Astrocyte (in vitro differentiated cells and primary cell): Measurements from ENCODE around the gene FFAR4. TPM values are rescaled to one million over a fixed set of nuclear protein-coding genes. Genes with fewer than 3 reads are reported as not detected.

Experiments
- DNase-seq: peaks from one replicate; pipeline ENCODE4 v3.0.0-alpha.2; 2010; ENCODE audit warnings: low read depth
- FAIRE-seq: peaks from 2 replicates; lab custom pipeline; 2011; peaks lifted over from hg19 to GRCh38; lab: Jason Lieb, UNC
- H2AFZ ChIP-seq: 2 replicates; pipeline ENCODE4 v1.6.0; 2012; ENCODE audit warnings: low read depth, low read length, inconsistent platforms
- H3K27ac ChIP-seq: 2 replicates; pipeline ENCODE4 v1.5.1; 2011; ENCODE audit warnings: low read depth, low read length, inconsistent platforms
- H3K27me3 ChIP-seq: 2 replicates; pipeline ENCODE4 v1.6.0; 2011; ENCODE audit warnings: low read length, inconsistent platforms; ENCODE audit not compliant: insufficient read depth
- H3K36me3 ChIP-seq: 2 replicates; pipeline ENCODE4 v1.5.1; 2011; ENCODE audit warnings: low read length, inconsistent platforms; ENCODE audit not compliant: insufficient read depth
- H3K4me1 ChIP-seq: 2 replicates; pipeline ENCODE4 v1.5.1; 2011; ENCODE audit warnings: low read length, inconsistent platforms; ENCODE audit not compliant: insufficient read depth
- H3K4me2 ChIP-seq: 2 replicates; pipeline ENCODE4 v1.6.0; 2012; ENCODE audit warnings: low read length, inconsistent platforms
- H3K4me3 ChIP-seq: 2 replicates; pipeline ENCODE4 v1.5.1; 2011; ENCODE audit warnings: low read depth, mild to moderate bottlenecking, low read length, inconsistent platforms; ENCODE audit not compliant: insufficient read depth
- H3K79me2 ChIP-seq: 2 replicates; pipeline ENCODE4 v1.6.0; 2012; ENCODE audit warnings: mild to moderate bottlenecking, low read length, inconsistent platforms; ENCODE audit not compliant: insufficient read depth
- H3K9ac ChIP-seq: 2 replicates; pipeline ENCODE4 v1.6.0; 2012; ENCODE audit warnings: mild to moderate bottlenecking, low read length, inconsistent platforms
- H3K9me3 ChIP-seq: 2 replicates; pipeline ENCODE4 v1.5.1; 2012; ENCODE audit warnings: low read depth, mild to moderate bottlenecking, low read length, inconsistent platforms; ENCODE audit not compliant: insufficient read depth
- H4K20me1 ChIP-seq: 2 replicates; pipeline ENCODE4 v1.6.0; 2012; ENCODE audit warnings: low read length, inconsistent platforms; ENCODE audit not compliant: insufficient read depth
- H3K27ac Mint-ChIP-seq: one replicate; pipeline ENCODE4 v1.8.0; 2021; ENCODE audit warnings: mild to moderate bottlenecking, mixed read lengths; ENCODE audit not compliant: unreplicated experiment
- H3K27me3 Mint-ChIP-seq: one replicate; pipeline ENCODE4 v1.8.0; 2021; ENCODE audit warnings: low read depth, mixed read lengths; ENCODE audit not compliant: unreplicated experiment
- H3K36me3 Mint-ChIP-seq: one replicate; pipeline ENCODE4 v1.8.0; 2021; ENCODE audit warnings: low read depth, mixed read lengths; ENCODE audit not compliant: unreplicated experiment
- H3K4me1 Mint-ChIP-seq: one replicate; pipeline ENCODE4 v1.8.0; 2021; ENCODE audit warnings: low read depth, mixed read lengths; ENCODE audit not compliant: unreplicated experiment
- H3K4me3 Mint-ChIP-seq: one replicate; pipeline ENCODE4 v1.8.0; 2021; ENCODE audit warnings: mild to moderate bottlenecking, moderate library complexity, mixed read lengths; ENCODE audit not compliant: unreplicated experiment
- H3K9me3 Mint-ChIP-seq: one replicate; pipeline ENCODE4 v1.8.0; 2021; ENCODE audit warnings: mild to moderate bottlenecking, mixed read lengths; ENCODE audit not compliant: unreplicated experiment
- CTCF ChIP-seq: IDR thresholded peaks from 2 replicates; pipeline ENCODE4 v1.5.1; 2011; ENCODE audit warnings: low read depth, mild to moderate bottlenecking, inconsistent platforms, low read length, moderate library complexity; ENCODE audit not compliant: insufficient read depth
- EZH2 ChIP-seq: IDR thresholded peaks from 2 replicates; pipeline ENCODE4 v1.6.1; 2012; ENCODE audit warnings: mild to moderate bottlenecking, low read length, inconsistent platforms; ENCODE audit not compliant: insufficient read depth
- total RNA-seq: library from RNA; stranded (reverse); gene quantifications from 2 replicates; pipeline ENCODE4 v1.2.1, GENCODE V29; 2021

FFAR4 gene
- total RNA-seq, 1 donor from 2014 or later, result not detected

GRCh38 chr10:93594518-93594917 is 28.1 kb downstream of the FFAR4 start:
- H3K9me3 Mint-ChIP-seq, result no peaks in the 10 kb centered on the region
- peaks cover 22% of the 10 kb centered on the region for H3K27me3 Mint-ChIP-seq
- H3K27ac Mint-ChIP-seq, result no peak overlapping the region
- no peaks in the 10 kb centered on the region for H3K36me3 Mint-ChIP-seq
- no peak overlapping the region for H2AFZ ChIP-seq
- no peaks in the 10 kb centered on the region for H3K9me3 ChIP-seq
- peaks cover 5% of the 10 kb centered on the region for H3K4me1 Mint-ChIP-seq
- no peak overlapping the region for H3K4me3 ChIP-seq
- no peak overlapping the region for H3K27ac ChIP-seq
- H3K4me2 ChIP-seq, result no peak overlapping the region
- no peaks in the 10 kb centered on the region for H3K36me3 ChIP-seq
- H3K27me3 ChIP-seq, result peaks cover 4% of the 10 kb centered on the region
- TF ChIP-seq EZH2 (no peak), CTCF (no peak)
- FAIRE-seq (no peak), DNase-seq (no peak)
- no peak overlapping the region for H3K9ac ChIP-seq
- H3K79me2 ChIP-seq, result no peaks in the 10 kb centered on the region
- H3K4me1 ChIP-seq, result no peaks in the 10 kb centered on the region
- no peaks in the 10 kb centered on the region for H4K20me1 ChIP-seq
- H3K4me3 Mint-ChIP-seq, result no peak overlapping the region

GRCh38 chr10:93595378-93596161 is 29.1 kb downstream of the FFAR4 start:
- Mint-ChIP-seq H3K36me3 (no peaks in the 10 kb centered on the region), H3K27ac (no peak overlapping the region), H3K9me3 (no peaks in the 10 kb centered on the region), H3K4me3 (no peak overlapping the region), H3K27me3 (peaks cover 31% of the 10 kb centered on the region), H3K4me1 (peaks cover 5% of the 10 kb centered on the region)
- Histone ChIP-seq H3K4me3 (no peak overlapping the region), H3K36me3 (no peaks in the 10 kb centered on the region), H3K9me3 (no peaks in the 10 kb centered on the region), H3K79me2 (no peaks in the 10 kb centered on the region), H3K27me3 (peaks cover 13% of the 10 kb centered on the region), H3K9ac (no peak overlapping the region), H3K27ac (no peak overlapping the region), H4K20me1 (no peaks in the 10 kb centered on the region), H3K4me1 (no peaks in the 10 kb centered on the region), H2AFZ (no peak overlapping the region), H3K4me2 (no peak overlapping the region)
- no peak for TF ChIP-seq CTCF
- DNase-seq (no peak), FAIRE-seq (no peak)

GRCh38 chr10:93596539-93596938 is 30.1 kb downstream of the FFAR4 start:
- Mint-ChIP-seq H3K27me3 (peaks cover 32% of the 10 kb centered on the region), H3K36me3 (no peaks in the 10 kb centered on the region), H3K4me3 (no peak overlapping the region), H3K27ac (no peak overlapping the region), H3K4me1 (peaks cover 5% of the 10 kb centered on the region), H3K9me3 (no peaks in the 10 kb centered on the region)
- H3K4me3 ChIP-seq, result no peak overlapping the region
- peaks cover 16% of the 10 kb centered on the region for H3K27me3 ChIP-seq
- H3K9ac ChIP-seq, result no peak overlapping the region
- no peak overlapping the region for H3K27ac ChIP-seq
- no peaks in the 10 kb centered on the region for H3K36me3 ChIP-seq
- H3K4me2 ChIP-seq, result no peak overlapping the region
- TF ChIP-seq CTCF (no peak), EZH2 (no peak)
- no peaks in the 10 kb centered on the region for H3K9me3 ChIP-seq
- H3K4me1 ChIP-seq, result peaks cover 2% of the 10 kb centered on the region
- FAIRE-seq, result no peak
- no peak for DNase-seq
- no peaks in the 10 kb centered on the region for H4K20me1 ChIP-seq
- H2AFZ ChIP-seq, result no peak overlapping the region
- no peaks in the 10 kb centered on the region for H3K79me2 ChIP-seq
